A673 (cell line): Measurements from ENCODE around the gene TPH2. TPM values are rescaled to one million over a fixed set of nuclear protein-coding genes. Genes with fewer than 3 reads are reported as not detected.

Experiments used
- Bru-seq: library from RNA; stranded (reverse); fragments of 400-500 nt; gene quantifications from one replicate; lab custom pipeline; 2021; lab: Mats Ljungman, UMichigan
- BruChase-seq, 2 experiments: library from RNA; stranded (reverse); fragments of 400-500 nt; gene quantifications; one replicate each; lab custom pipeline; 2021; lab: Mats Ljungman, UMichigan
- BruUV-seq: library from RNA; stranded (reverse); fragments of 400-500 nt; replicated peaks from 2 replicates; lab custom pipeline; 2021; lab: Mats Ljungman, UMichigan
- CTCF ChIA-PET: fragments of 300-600 bp; sonication (Branson Sonifier 250); formaldehyde crosslinking; loops from one replicate; lab custom pipeline; 2022; ENCODE audit warnings: antibody characterized with exemption; lab: Charles Lee
- POLR2A ChIA-PET: fragments of 300-600 bp; sonication (Branson Sonifier 250); formaldehyde crosslinking; loops from one replicate; lab custom pipeline; 2022; ENCODE audit warnings: antibody characterized with exemption; ENCODE audit not compliant: low non-redundant PET; lab: Charles Lee
- DNase-seq: peaks from one replicate; pipeline ENCODE4 v3.0.0-alpha.2; 2015; ENCODE audit warnings: low spot score
- H3K27ac ChIP-seq: fragments of 200-600 bp; sonication (generic); 2 replicates; pipeline ENCODE4 v1.5.1; 2016; ENCODE audit warnings: mixed run types, low read depth, mild to moderate bottlenecking, mixed read lengths, antibody characterized with exemption, low read length; ENCODE audit not compliant: poor library complexity, severe bottlenecking
- H3K27me3 ChIP-seq: fragments of 200-600 bp; sonication (generic); replicated peaks from 2 replicates; pipeline ENCODE4 v1.6.1; 2017; ENCODE audit warnings: mixed run types, low read depth, mild to moderate bottlenecking, mixed read lengths, antibody characterized with exemption, low read length; ENCODE audit not compliant: insufficient read depth, poor library complexity
- H3K36me3 ChIP-seq: fragments of 200-600 bp; sonication (generic); 2 replicates; pipeline ENCODE4 v1.6.1; 2016; ENCODE audit warnings: mixed run types, mild to moderate bottlenecking, mixed read lengths, antibody characterized with exemption, low read length; ENCODE audit not compliant: insufficient read depth, poor library complexity, severe bottlenecking
- H3K4me1 ChIP-seq: fragments of 200-600 bp; sonication (generic); 2 replicates; pipeline ENCODE4 v1.6.1; 2017; ENCODE audit warnings: mixed run types, mild to moderate bottlenecking, mixed read lengths, antibody characterized with exemption, low read length; ENCODE audit not compliant: insufficient read depth, poor library complexity, severe bottlenecking
- H3K4me3 ChIP-seq: fragments of 200-600 bp; sonication (generic); 2 replicates; pipeline ENCODE4 v1.5.1; 2016; ENCODE audit warnings: low read depth, mixed run types, mild to moderate bottlenecking, mixed read lengths, low read length; ENCODE audit not compliant: poor library complexity, severe bottlenecking
- H3K9me3 ChIP-seq: fragments of 200-600 bp; sonication (generic); 2 replicates; pipeline ENCODE4 v1.6.1; 2016; ENCODE audit warnings: mixed run types, low read depth, mild to moderate bottlenecking, mixed read lengths, antibody characterized with exemption, low read length; ENCODE audit not compliant: poor library complexity, severe bottlenecking
- CTCF ChIP-seq: fragments of 300-800, 200-600 bp; sonication (generic); conservative IDR thresholded peaks from 2 replicates; pipeline ENCODE4 v1.5.1; 2017; ENCODE audit warnings: low read depth, mild to moderate bottlenecking, antibody characterized with exemption, low read length, moderate library complexity, mixed read lengths
- EZH2 ChIP-seq: fragments of 200-600 bp; sonication (generic); IDR thresholded peaks from 2 replicates; pipeline ENCODE4 v1.6.1; 2017; ENCODE audit warnings: borderline replicate concordance, low read depth, mild to moderate bottlenecking, mixed read lengths, antibody characterized with exemption, low read length; ENCODE audit not compliant: poor library complexity, severe bottlenecking
- intact Hi-C: fragments of 100-400 bp; cut with micrococcal nuclease; formaldehyde crosslinking; loops from one replicate; pipeline ENCODE4 v1.10.0; 2022; ENCODE audit not compliant: unreplicated experiment
- long read RNA-seq: library from polyadenylated mRNA; stranded (forward); transcript quantifications from one replicate; pipeline ENCODE4 v2.0.0, GENCODE V29; 2022
- total RNA-seq: library from RNA; stranded (reverse); gene quantifications from 2 replicates; pipeline ENCODE4 v1.2.3, GENCODE V29; 2021

TPH2 gene
- 0.82 and 0.96 TPM in 2 replicates for total RNA-seq
- Bru-seq, nascent RNA = percentile 27 among the genes with signal in this experiment
- percentile 24 among the genes with signal in this experiment for BruChase-seq, experiment 1, labeled RNA remaining after a 2-hour chase
- percentile 23 among the genes with signal in this experiment for BruChase-seq, experiment 2, labeled RNA remaining after a 6-hour chase
- long read RNA-seq, partial matches to known transcripts = 0 of 1 reads
- long read RNA-seq, other reads (novel, unspliced or antisense) = 1 of 1 reads

GRCh38 chr12:71938728-71939385 lies at the start of gene TPH2:
Gene TPH2 (plus strand): TSS chr12:71938845. CDS start chr12:71938987, 142 bp downstream.
- Histone ChIP-seq H3K9me3 (no peaks in the 10 kb centered on the region), H3K27ac (no peak within 1 kb of the TSS), H3K4me1 (peaks cover 20% of the 10 kb centered on the region), H3K4me3 (peak within 1 kb of the TSS; percentile 34), H3K36me3 (no peaks in the 10 kb centered on the region), H3K27me3 (no peaks in the 10 kb centered on the region)
- CTCF ChIA-PET = interaction anchor here (0.7 kb wide), 2 partner anchors 10 to 158 kb away, joined by 3 to 7 read pairs; no protein-coding TSS in a partner anchor
- BruUV-seq = no TSS peak
- intact Hi-C loops = loop anchor here (1.0 kb wide), 1 partner anchor 159 kb away; no protein-coding TSS in a partner anchor
- POLR2A ChIA-PET = no interaction called here
- DNase-seq = peak; percentile 94
- TF ChIP-seq CTCF = peak; percentile 92
- TF ChIP-seq EZH2 = no peak

- CTCF ChIA-PET = no interaction called here
These were observed 48.2 kb upstream of the TPH2 start for GRCh38 chr12:71890475-71890874.

GRCh38 chr12:71892059-71892458 lies 46.6 kb upstream of the TPH2 start:
- H3K4me3 ChIP-seq = peak overlapping the region; percentile 58
- H3K36me3 ChIP-seq = peaks cover 28% of the 10 kb centered on the region
- ChIA-PET POLR2A (interaction anchor here (0.6 kb wide), 1 partner anchor 12 kb away, joined by 3 read pairs; no protein-coding TSS in a partner anchor), CTCF (no interaction called here)
- peaks cover 55% of the 10 kb centered on the region for H3K4me1 ChIP-seq
- H3K9me3 ChIP-seq = no peaks in the 10 kb centered on the region
- intact Hi-C loops = no loop called here
- no TSS peak for BruUV-seq
- no peak for TF ChIP-seq EZH2
- TF ChIP-seq CTCF = no peak
- no peaks in the 10 kb centered on the region for H3K27me3 ChIP-seq
- DNase-seq = peak; percentile 62
- H3K27ac ChIP-seq = peak overlapping the region; percentile 88

More at GRCh38 chr12:71890475-71890874, 48.2 kb upstream of the TPH2 start:
- intact Hi-C loops = no loop called here
- no TSS peak for BruUV-seq
- H3K9me3 ChIP-seq = no peaks in the 10 kb centered on the region
- H3K4me3 ChIP-seq = no peak overlapping the region
- POLR2A ChIA-PET = interaction anchor here (0.6 kb wide), 1 partner anchor 12 kb away, joined by 3 read pairs; no protein-coding TSS in a partner anchor
- no peaks in the 10 kb centered on the region for H3K27me3 ChIP-seq
- no peak for DNase-seq
- H3K4me1 ChIP-seq = peaks cover 60% of the 10 kb centered on the region
- TF ChIP-seq EZH2 (no peak), CTCF (no peak)
- peak overlapping the region; percentile 88 for H3K27ac ChIP-seq
- peaks cover 17% of the 10 kb centered on the region for H3K36me3 ChIP-seq
